Activated naive CD8-positive, alpha-beta T cell (primary cell): ENCODE results near the gene GCNT2.

Experiments used
- H3K27ac Mint-ChIP-seq: one replicate; pipeline ENCODE4 v1.8.0; 2021; ENCODE audit warnings: mixed read lengths
- H3K27me3 Mint-ChIP-seq: one replicate; pipeline ENCODE4 v1.8.0; 2021; ENCODE audit warnings: mixed read lengths
- H3K36me3 Mint-ChIP-seq: one replicate; pipeline ENCODE4 v1.8.0; 2021; ENCODE audit warnings: mixed read lengths
- H3K4me1 Mint-ChIP-seq: one replicate; pipeline ENCODE4 v1.8.0; 2021; ENCODE audit warnings: low read depth, mixed read lengths
- H3K4me3 Mint-ChIP-seq: one replicate; pipeline ENCODE4 v1.8.0; 2021; ENCODE audit warnings: mild to moderate bottlenecking, mixed read lengths
- H3K9me3 Mint-ChIP-seq: one replicate; pipeline ENCODE4 v1.8.0; 2021; ENCODE audit warnings: low read depth, mixed read lengths

The GCNT2 gene

DNA sequence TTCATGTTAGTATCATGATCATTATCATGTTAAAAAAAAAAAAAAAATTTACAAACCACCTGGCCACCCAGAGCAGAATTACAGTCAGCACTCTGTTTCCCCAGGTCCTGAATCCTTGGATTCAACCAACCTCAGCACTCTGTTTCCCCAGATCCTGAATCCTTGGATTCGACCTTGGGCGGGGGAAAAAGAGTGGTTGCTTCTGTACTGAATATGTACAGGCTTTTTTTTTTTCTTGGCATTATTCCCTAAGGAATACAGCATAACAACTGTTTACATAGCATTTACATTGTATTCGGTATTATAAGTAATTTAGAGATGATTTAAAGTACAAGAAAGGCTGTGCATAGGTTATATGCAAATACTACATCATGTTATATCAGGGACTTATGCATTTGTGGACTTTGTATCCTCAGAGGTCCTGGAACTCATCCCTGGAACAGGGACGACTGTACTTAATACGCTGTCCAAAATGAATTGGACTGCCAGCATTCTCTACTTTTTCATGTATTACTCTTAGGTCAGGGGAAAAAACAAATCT is 31.2 kb downstream of the GCNT2 start:
- Mint-ChIP-seq H3K9me3 (no peaks in the 10 kb centered on the region), H3K36me3 (peaks cover 22% of the 10 kb centered on the region), H3K4me1 (no peaks in the 10 kb centered on the region), H3K27ac (no peak overlapping the region), H3K27me3 (no peaks in the 10 kb centered on the region), H3K4me3 (no peak overlapping the region)

GRCh38 chr6:10553871-10554270 is 32.7 kb downstream of the GCNT2 start:
- H3K9me3 Mint-ChIP-seq = no peaks in the 10 kb centered on the region
- H3K27ac Mint-ChIP-seq = no peak overlapping the region
- no peaks in the 10 kb centered on the region for H3K27me3 Mint-ChIP-seq
- H3K4me3 Mint-ChIP-seq = no peak overlapping the region
- H3K36me3 Mint-ChIP-seq = peaks cover 24% of the 10 kb centered on the region
- no peaks in the 10 kb centered on the region for H3K4me1 Mint-ChIP-seq

- Mint-ChIP-seq H3K4me1 (no peaks in the 10 kb centered on the region), H3K9me3 (no peaks in the 10 kb centered on the region), H3K36me3 (peaks cover 21% of the 10 kb centered on the region), H3K27me3 (no peaks in the 10 kb centered on the region), H3K4me3 (no peak overlapping the region), H3K27ac (no peak overlapping the region)
Measured at GRCh38 chr6:10554826-10555225, 33.7 kb downstream of the GCNT2 start.

- no peak overlapping the region for H3K27ac Mint-ChIP-seq
- no peaks in the 10 kb centered on the region for H3K27me3 Mint-ChIP-seq
- no peak overlapping the region for H3K4me3 Mint-ChIP-seq
- H3K4me1 Mint-ChIP-seq = no peaks in the 10 kb centered on the region
- H3K9me3 Mint-ChIP-seq = no peaks in the 10 kb centered on the region
- peaks cover 23% of the 10 kb centered on the region for H3K36me3 Mint-ChIP-seq
Measured at GRCh38 chr6:10555625-10556309, 34.6 kb downstream of the GCNT2 start.

GRCh38 chr6:10556589-10556988 is 35.4 kb downstream of the GCNT2 start:
- no peak overlapping the region for H3K4me3 Mint-ChIP-seq
- H3K27ac Mint-ChIP-seq = no peak overlapping the region
- H3K9me3 Mint-ChIP-seq = no peaks in the 10 kb centered on the region

GRCh38 chr6:10556992-10557391 is 35.8 kb downstream of the GCNT2 start:
- peaks cover 22% of the 10 kb centered on the region for H3K36me3 Mint-ChIP-seq
- H3K27ac Mint-ChIP-seq = no peak overlapping the region
- H3K9me3 Mint-ChIP-seq = no peaks in the 10 kb centered on the region
- no peaks in the 10 kb centered on the region for H3K4me1 Mint-ChIP-seq
- no peaks in the 10 kb centered on the region for H3K27me3 Mint-ChIP-seq
- no peak overlapping the region for H3K4me3 Mint-ChIP-seq

More at GRCh38 chr6:10556589-10556988, 35.4 kb downstream of the GCNT2 start:
- Mint-ChIP-seq H3K27me3 (no peaks in the 10 kb centered on the region), H3K4me1 (no peaks in the 10 kb centered on the region), H3K36me3 (peaks cover 22% of the 10 kb centered on the region)

GRCh38 chr6:10557913-10558312 is 36.8 kb downstream of the GCNT2 start:
- Mint-ChIP-seq H3K4me1 (no peaks in the 10 kb centered on the region), H3K36me3 (peaks cover 21% of the 10 kb centered on the region), H3K4me3 (no peak overlapping the region), H3K9me3 (no peaks in the 10 kb centered on the region), H3K27me3 (no peaks in the 10 kb centered on the region), H3K27ac (no peak overlapping the region)

DNA sequence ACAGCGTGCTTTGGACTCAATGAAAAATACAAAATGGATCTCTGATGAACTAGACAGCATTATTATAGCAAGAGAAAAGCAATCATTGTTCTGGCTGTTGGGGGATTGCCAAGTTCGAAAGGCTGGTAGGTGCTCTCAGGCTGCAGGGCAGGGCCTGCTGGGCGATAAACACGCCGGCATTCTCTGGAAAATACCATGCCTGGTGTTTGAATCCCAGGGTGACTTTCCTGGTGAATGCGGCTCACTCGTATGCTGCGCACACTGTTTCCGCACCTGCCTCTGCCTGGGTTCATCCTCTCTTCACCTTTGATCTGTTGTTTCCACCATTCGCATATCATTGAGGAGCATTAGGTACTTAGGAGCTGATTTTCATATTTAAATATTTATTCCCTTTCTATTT is 37.4 kb downstream of the GCNT2 start:
- no peak overlapping the region for H3K27ac Mint-ChIP-seq
- H3K36me3 Mint-ChIP-seq = peaks cover 17% of the 10 kb centered on the region
- no peaks in the 10 kb centered on the region for H3K4me1 Mint-ChIP-seq
- H3K9me3 Mint-ChIP-seq = no peaks in the 10 kb centered on the region
- no peak overlapping the region for H3K4me3 Mint-ChIP-seq
- no peaks in the 10 kb centered on the region for H3K27me3 Mint-ChIP-seq

DNA sequence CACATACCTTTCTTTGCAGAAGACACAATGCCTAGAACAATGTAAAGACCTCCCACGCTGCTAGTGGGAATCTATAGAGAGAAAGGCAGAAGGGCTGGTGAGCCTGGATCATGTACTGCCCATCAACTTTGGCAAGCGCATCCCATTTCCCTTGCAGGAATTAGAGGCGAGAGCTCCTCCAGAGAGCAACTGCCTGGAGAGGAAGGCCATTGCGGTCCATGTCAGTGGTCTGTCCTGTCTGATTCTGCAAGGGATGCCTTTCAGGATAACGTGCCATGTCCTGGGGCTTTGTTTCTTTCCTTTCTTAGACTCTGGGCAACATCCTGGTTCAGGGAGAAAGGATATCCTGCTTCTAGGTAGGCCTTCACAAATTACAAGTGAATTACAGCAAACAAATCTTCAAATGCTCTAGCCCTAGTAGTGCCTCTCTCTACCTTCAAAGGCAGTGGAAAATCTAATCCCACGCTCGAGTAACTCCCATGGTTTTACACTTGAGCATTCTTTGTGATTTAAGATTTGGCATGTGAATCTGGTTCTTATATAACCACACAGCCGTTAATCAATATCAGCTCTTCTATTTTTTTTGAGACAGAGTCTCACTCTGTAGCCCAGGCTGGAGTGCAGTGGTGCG is 38.5 kb downstream of the GCNT2 start:
- H3K9me3 Mint-ChIP-seq = peaks cover 4% of the 10 kb centered on the region
- no peaks in the 10 kb centered on the region for H3K4me1 Mint-ChIP-seq
- no peak overlapping the region for H3K4me3 Mint-ChIP-seq
- H3K36me3 Mint-ChIP-seq = peaks cover 16% of the 10 kb centered on the region
- no peak overlapping the region for H3K27ac Mint-ChIP-seq
- no peaks in the 10 kb centered on the region for H3K27me3 Mint-ChIP-seq

- Mint-ChIP-seq H3K4me1 (no peaks in the 10 kb centered on the region), H3K36me3 (peaks cover 8% of the 10 kb centered on the region), H3K27ac (no peak overlapping the region), H3K4me3 (no peak overlapping the region), H3K27me3 (no peaks in the 10 kb centered on the region), H3K9me3 (peaks cover 5% of the 10 kb centered on the region)
Measured at GRCh38 chr6:10561611-10562199, 40.6 kb downstream of the GCNT2 start.

DNA sequence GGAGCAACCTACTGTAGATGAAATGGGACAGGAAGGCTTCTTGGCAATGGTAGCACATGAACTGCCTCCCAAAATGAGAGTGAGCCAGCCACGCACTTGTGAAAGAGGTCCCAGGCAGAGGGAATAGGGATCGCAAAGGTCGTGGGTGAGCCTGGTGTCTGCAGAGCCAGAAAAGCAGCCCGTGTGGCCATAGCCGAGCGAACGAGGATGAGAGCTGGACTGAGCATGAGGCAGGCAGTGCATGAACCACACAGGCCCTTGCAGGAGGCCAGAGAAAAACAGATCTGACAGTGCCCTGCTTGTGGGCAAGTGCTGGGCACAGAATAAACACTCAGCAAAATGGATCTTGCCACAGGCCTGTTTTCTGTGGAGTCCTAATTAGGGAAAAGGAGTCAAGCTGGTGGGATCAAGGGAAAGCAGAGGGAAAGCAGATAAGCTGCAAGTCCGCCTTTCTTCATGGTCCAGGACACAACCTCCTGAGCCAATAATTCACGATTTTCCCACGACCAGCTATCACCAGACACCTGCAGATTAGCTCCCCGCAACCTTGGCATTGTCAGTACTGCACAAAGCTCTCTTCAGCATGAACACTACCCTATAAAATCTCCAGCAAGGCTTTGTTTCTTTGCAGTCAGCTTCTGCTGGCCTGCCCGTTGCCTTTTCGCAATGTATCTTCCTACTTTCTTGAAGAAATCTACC is 44.0 kb downstream of the GCNT2 start:
- Mint-ChIP-seq H3K27ac (no peak overlapping the region), H3K4me3 (no peak overlapping the region), H3K27me3 (no peaks in the 10 kb centered on the region), H3K4me1 (no peaks in the 10 kb centered on the region), H3K36me3 (peaks cover 5% of the 10 kb centered on the region), H3K9me3 (peaks cover 5% of the 10 kb centered on the region)

DNA sequence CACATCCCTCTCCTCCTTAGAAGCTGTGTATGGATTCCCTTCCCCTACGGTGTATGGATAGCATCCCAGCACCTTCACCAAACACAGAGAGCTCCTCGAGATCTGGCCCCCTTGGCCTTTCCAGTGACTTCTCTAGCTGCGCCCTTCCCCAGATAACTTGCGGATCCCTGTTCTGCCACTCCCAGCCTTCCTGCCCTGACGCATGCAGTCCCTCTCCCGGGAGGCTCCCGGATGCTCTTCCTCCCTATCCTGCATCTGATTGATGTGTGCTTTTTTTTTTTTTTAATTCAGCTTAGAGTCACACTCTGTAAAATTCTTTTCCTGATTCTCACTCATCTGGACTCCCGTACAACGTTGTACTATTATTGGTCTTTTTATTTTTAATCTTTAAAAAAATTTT is 44.8 kb downstream of the GCNT2 start:
- Mint-ChIP-seq H3K4me3 (no peak overlapping the region), H3K27me3 (no peaks in the 10 kb centered on the region), H3K9me3 (peaks cover 5% of the 10 kb centered on the region), H3K4me1 (no peaks in the 10 kb centered on the region), H3K36me3 (peaks cover 2% of the 10 kb centered on the region), H3K27ac (no peak overlapping the region)

GRCh38 chr6:10567256-10568026 is 46.3 kb downstream of the GCNT2 start:
- Mint-ChIP-seq H3K9me3 (peaks cover 5% of the 10 kb centered on the region), H3K27ac (no peak overlapping the region), H3K36me3 (peaks cover 2% of the 10 kb centered on the region), H3K27me3 (no peaks in the 10 kb centered on the region), H3K4me3 (no peak overlapping the region), H3K4me1 (no peaks in the 10 kb centered on the region)

- Mint-ChIP-seq H3K27me3 (no peaks in the 10 kb centered on the region), H3K4me3 (no peak overlapping the region), H3K36me3 (peaks cover 9% of the 10 kb centered on the region), H3K27ac (no peak overlapping the region), H3K9me3 (peaks cover 2% of the 10 kb centered on the region), H3K4me1 (no peaks in the 10 kb centered on the region)
Measured at GRCh38 chr6:10569392-10570127, 48.4 kb downstream of the GCNT2 start.
